Activated CD4-positive, alpha-beta T cell treated with anti-CD3 and anti-CD28 coated beads, Interleukin-2, amount 10 ng/mL, durations not matched to agents 7 days and 5 days (primary cell): ENCODE data around the gene TCF12. TPM values are rescaled to one million over a fixed set of nuclear protein-coding genes. Genes with fewer than 3 reads are reported as not detected.

Experiments used
- CTCF ChIA-PET: fragments of 350-600 bp; sonication (Branson Sonifier 250); formaldehyde crosslinking; loops from one replicate; lab custom pipeline; 2021; ENCODE audit warnings: antibody characterized with exemption; lab: Charles Lee
- POLR2A ChIA-PET: fragments of 350-600 bp; sonication (Branson Sonifier 250); formaldehyde crosslinking; loops from one replicate; lab custom pipeline; 2021; ENCODE audit warnings: antibody characterized with exemption; lab: Charles Lee
- DNase-seq: peaks from one replicate; pipeline ENCODE4 v3.0.0-alpha.2; 2020
- H3K27ac Mint-ChIP-seq: one replicate; pipeline ENCODE4 v1.8.0; 2021; ENCODE audit warnings: mild to moderate bottlenecking, moderate library complexity, mixed read lengths
- H3K27me3 Mint-ChIP-seq: one replicate; pipeline ENCODE4 v1.8.0; 2021; ENCODE audit warnings: mixed read lengths
- H3K36me3 Mint-ChIP-seq: one replicate; pipeline ENCODE4 v1.8.0; 2021; ENCODE audit warnings: low read depth, mixed read lengths
- H3K4me1 Mint-ChIP-seq: one replicate; pipeline ENCODE4 v1.8.0; 2021; ENCODE audit warnings: mixed read lengths
- H3K4me3 Mint-ChIP-seq: one replicate; pipeline ENCODE4 v1.8.0; 2021; ENCODE audit warnings: mild to moderate bottlenecking, moderate library complexity, mixed read lengths
- H3K9me3 Mint-ChIP-seq: one replicate; pipeline ENCODE4 v1.8.0; 2021; ENCODE audit warnings: mixed read lengths
- total RNA-seq, 2 experiments: library from RNA; stranded (reverse); gene quantifications; one replicate each; pipeline ENCODE4 v1.2.3, GENCODE V29; 2021

TCF12 gene
- total RNA-seq, 2 experiments from 2014 or later = 50.9 to 60.8 TPM

DNA sequence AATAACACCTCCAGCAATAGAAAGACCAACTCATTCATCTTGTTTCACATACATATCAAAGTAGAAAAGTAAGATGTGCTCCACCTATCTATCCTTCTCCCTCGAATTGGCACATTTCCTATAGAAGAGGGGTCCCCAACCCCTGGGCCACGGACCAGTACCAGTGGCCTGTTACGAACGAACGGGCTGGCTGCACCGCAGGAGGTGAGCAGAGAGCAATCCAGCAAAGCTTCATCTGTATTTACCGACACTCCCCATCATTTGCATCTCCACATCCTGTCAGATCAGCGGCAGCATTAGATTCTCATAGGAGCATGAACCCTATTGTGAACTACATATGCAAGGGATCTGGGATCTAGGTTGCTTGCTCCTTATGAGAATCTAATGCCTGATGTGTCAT is 362.9 kb downstream of the TCF12 start:
- no peaks in the 10 kb centered on the region for H3K27me3 Mint-ChIP-seq
- ChIA-PET CTCF (no interaction called here), POLR2A (no interaction called here)
- H3K27ac Mint-ChIP-seq = no peak overlapping the region
- peaks cover 28% of the 10 kb centered on the region for H3K36me3 Mint-ChIP-seq
- no peaks in the 10 kb centered on the region for H3K9me3 Mint-ChIP-seq
- peaks cover 10% of the 10 kb centered on the region for H3K4me1 Mint-ChIP-seq
- no peak overlapping the region for H3K4me3 Mint-ChIP-seq
- DNase-seq = no peak

DNA sequence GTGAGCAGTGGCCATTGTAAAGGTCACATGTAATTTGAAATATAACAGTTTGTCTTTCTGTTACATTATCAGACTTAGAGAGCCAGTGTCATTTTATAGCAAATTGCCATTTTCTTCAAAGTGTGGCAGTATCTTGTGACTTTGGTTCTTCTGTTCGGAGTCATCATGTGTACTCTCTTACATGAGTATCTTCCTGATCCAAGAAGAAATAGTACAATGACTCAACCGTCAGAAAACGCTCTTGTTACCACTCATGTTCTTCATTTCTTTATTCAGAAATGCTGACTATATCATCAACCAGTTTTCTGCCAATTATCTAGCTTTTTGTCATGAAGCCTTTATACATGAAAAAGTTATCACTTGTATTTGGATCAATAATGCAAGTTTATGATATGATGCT is 364.2 kb downstream of the TCF12 start:
- POLR2A ChIA-PET = no interaction called here
- H3K27ac Mint-ChIP-seq = no peak overlapping the region
- CTCF ChIA-PET = no interaction called here
- no peaks in the 10 kb centered on the region for H3K27me3 Mint-ChIP-seq
- no peak for DNase-seq
- H3K9me3 Mint-ChIP-seq = no peaks in the 10 kb centered on the region
- no peak overlapping the region for H3K4me3 Mint-ChIP-seq
- peaks cover 30% of the 10 kb centered on the region for H3K36me3 Mint-ChIP-seq
- H3K4me1 Mint-ChIP-seq = peaks cover 10% of the 10 kb centered on the region

DNA sequence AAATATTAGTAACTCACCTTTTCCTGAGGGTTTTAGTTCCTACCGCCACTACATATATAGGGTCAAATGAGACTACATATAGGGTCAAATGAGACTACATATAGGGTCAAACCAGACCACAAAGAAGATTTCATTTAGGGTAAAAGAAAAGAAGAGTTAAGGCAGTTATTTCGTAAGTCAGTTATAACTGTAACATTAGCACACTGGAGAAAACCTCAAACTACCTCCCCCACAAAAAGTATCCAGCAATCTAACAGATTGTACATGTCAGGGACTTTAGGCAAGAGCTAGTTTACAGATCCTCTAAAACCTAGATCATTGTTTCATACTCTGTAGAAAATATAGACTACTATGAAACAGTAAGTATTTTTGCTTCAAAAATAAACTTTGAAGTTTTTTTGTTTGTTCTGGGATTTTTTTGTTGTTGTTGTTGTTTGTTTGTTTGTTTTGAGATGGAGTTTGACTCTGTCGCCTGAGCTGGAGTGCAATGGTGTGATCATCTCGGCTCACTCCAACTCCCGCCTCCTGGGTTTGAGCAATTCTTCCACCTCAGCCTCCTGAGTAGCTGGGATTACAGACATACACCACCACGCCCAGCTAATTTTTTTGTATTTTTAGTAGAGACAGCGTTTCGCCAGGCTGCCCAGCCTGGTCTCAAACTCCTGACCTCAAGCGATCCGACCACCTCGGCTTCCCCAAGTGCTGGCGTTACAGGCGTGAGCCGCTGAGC is 365.5 kb downstream of the TCF12 start:
- CTCF ChIA-PET = no interaction called here
- Mint-ChIP-seq H3K4me1 (peaks cover 10% of the 10 kb centered on the region), H3K36me3 (peaks cover 36% of the 10 kb centered on the region), H3K4me3 (no peak overlapping the region), H3K9me3 (no peaks in the 10 kb centered on the region), H3K27me3 (no peaks in the 10 kb centered on the region), H3K27ac (peak overlapping the region; percentile 7)
- no peak for DNase-seq
- POLR2A ChIA-PET = interaction anchor here (0.6 kb wide), 1 partner anchor 134 kb away, joined by 3 read pairs; no protein-coding TSS in a partner anchor

GRCh38 chr15:57284535-57284934 is 366.1 kb downstream of the TCF12 start:
- H3K27me3 Mint-ChIP-seq = no peaks in the 10 kb centered on the region
- H3K4me3 Mint-ChIP-seq = no peak overlapping the region
- peaks cover 41% of the 10 kb centered on the region for H3K36me3 Mint-ChIP-seq
- ChIA-PET POLR2A (interaction anchor here (0.6 kb wide), 1 partner anchor 134 kb away, joined by 3 read pairs; no protein-coding TSS in a partner anchor), CTCF (no interaction called here)
- H3K9me3 Mint-ChIP-seq = no peaks in the 10 kb centered on the region
- H3K27ac Mint-ChIP-seq = peak overlapping the region; percentile 7
- peaks cover 10% of the 10 kb centered on the region for H3K4me1 Mint-ChIP-seq
- no peak for DNase-seq

- DNase-seq = no peak
- CTCF ChIA-PET = no interaction called here
- Mint-ChIP-seq H3K36me3 (peaks cover 46% of the 10 kb centered on the region), H3K4me3 (no peak overlapping the region), H3K27me3 (no peaks in the 10 kb centered on the region), H3K4me1 (peaks cover 10% of the 10 kb centered on the region), H3K27ac (peak overlapping the region; percentile 39), H3K9me3 (no peaks in the 10 kb centered on the region)
- POLR2A ChIA-PET = no interaction called here
Observed at GRCh38 chr15:57285386-57285785, 366.9 kb downstream of the TCF12 start.

DNA sequence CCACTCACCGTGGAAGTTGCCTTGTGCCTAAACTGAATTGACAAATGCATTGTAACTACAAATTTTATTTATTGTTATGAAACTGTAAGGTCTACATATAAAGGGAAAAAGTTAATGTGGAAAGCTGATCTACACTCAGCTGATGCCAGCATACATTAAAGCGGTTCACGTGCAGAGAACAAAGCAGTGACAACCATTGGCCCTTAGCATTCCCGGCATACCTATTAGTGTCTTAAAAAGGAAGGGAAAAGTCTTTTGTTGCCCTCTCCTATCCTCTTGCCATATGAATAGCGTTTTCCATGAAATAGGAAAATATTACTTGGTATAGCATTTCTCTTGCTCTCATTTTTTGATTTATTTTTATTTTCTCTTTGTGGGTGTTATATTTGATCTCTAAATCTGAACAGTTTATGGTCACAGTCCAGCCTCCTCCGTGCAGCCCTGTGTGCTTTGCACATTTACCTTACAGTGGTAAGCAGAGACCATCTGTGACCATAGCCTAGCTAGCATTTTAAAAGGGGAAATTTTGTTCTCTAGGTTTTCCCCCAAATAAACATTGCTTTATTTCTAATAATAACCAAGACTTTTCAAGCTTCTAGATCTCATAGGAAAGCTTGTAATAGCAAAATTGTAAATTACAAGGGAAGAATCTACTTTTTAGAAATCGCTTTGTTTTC is 368.1 kb downstream of the TCF12 start:
- Mint-ChIP-seq H3K27me3 (no peaks in the 10 kb centered on the region), H3K27ac (no peak overlapping the region), H3K36me3 (peaks cover 47% of the 10 kb centered on the region), H3K4me1 (peaks cover 10% of the 10 kb centered on the region), H3K4me3 (no peak overlapping the region), H3K9me3 (peaks cover under 1% of the 10 kb centered on the region)
- CTCF ChIA-PET = interaction anchor here (1.9 kb wide), 1 partner anchor 9 kb away, joined by 5 read pairs; no protein-coding TSS in a partner anchor
- no peak for DNase-seq
- POLR2A ChIA-PET = interaction anchor here (0.6 kb wide), 1 partner anchor 44 kb away, joined by 3 read pairs; no protein-coding TSS in a partner anchor

DNA sequence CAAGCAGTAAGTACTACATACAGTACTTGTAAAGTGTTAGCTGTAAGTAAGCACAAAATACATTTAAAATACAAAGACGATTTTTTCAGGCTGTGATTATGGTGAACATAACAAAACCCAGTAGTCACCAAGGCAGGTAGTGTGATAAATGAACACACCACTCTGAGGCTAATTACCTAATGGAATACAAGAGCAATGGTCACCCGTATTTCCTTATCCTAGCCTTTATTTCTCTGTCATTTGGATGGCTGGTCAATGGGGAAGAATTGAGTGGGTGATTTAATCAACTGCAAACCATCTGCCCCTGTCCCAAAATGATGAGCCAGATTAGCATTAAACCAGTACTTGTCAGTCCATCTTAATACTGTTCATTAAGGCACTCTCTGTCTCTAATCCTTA is 368.7 kb downstream of the TCF12 start:
- peaks cover 48% of the 10 kb centered on the region for H3K36me3 Mint-ChIP-seq
- no peak overlapping the region for H3K27ac Mint-ChIP-seq
- H3K4me3 Mint-ChIP-seq = no peak overlapping the region
- no peak for DNase-seq
- ChIA-PET POLR2A (interaction anchor here (0.6 kb wide), 1 partner anchor 45 kb away, joined by 3 read pairs; no protein-coding TSS in a partner anchor), CTCF (interaction anchor here (1.9 kb wide), 1 partner anchor 9 kb away, joined by 5 read pairs; no protein-coding TSS in a partner anchor)
- H3K9me3 Mint-ChIP-seq = peaks cover 3% of the 10 kb centered on the region
- no peaks in the 10 kb centered on the region for H3K27me3 Mint-ChIP-seq
- peaks cover 10% of the 10 kb centered on the region for H3K4me1 Mint-ChIP-seq

GRCh38 chr15:57288926-57289580 is 370.6 kb downstream of the TCF12 start:
- peaks cover 39% of the 10 kb centered on the region for H3K36me3 Mint-ChIP-seq
- DNase-seq = no peak
- H3K4me3 Mint-ChIP-seq = no peak overlapping the region
- no peak overlapping the region for H3K27ac Mint-ChIP-seq
- H3K9me3 Mint-ChIP-seq = peaks cover 3% of the 10 kb centered on the region
- peaks cover 7% of the 10 kb centered on the region for H3K4me1 Mint-ChIP-seq
- H3K27me3 Mint-ChIP-seq = no peaks in the 10 kb centered on the region
- ChIA-PET CTCF (interaction anchor here (1.3 to 1.4 kb wide), 2 partner anchors 10 to 13 kb away, joined by 3 read pairs; no protein-coding TSS in a partner anchor), POLR2A (no interaction called here)

GRCh38 chr15:57290187-57290586 is 371.7 kb downstream of the TCF12 start:
- no peaks in the 10 kb centered on the region for H3K4me1 Mint-ChIP-seq
- peaks cover 34% of the 10 kb centered on the region for H3K36me3 Mint-ChIP-seq
- DNase-seq = no peak
- H3K27me3 Mint-ChIP-seq = no peaks in the 10 kb centered on the region
- no peak overlapping the region for H3K27ac Mint-ChIP-seq
- ChIA-PET CTCF (interaction anchor here (0.7 to 1.4 kb wide), 5 partner anchors 12 to 404 kb away, joined by 3 to 4 read pairs (median 3); no protein-coding TSS in a partner anchor), POLR2A (no interaction called here)
- H3K9me3 Mint-ChIP-seq = peaks cover 3% of the 10 kb centered on the region
- no peak overlapping the region for H3K4me3 Mint-ChIP-seq

GRCh38 chr15:57290826-57291225 is 372.4 kb downstream of the TCF12 start:
- H3K27ac Mint-ChIP-seq = no peak overlapping the region
- H3K27me3 Mint-ChIP-seq = no peaks in the 10 kb centered on the region
- peaks cover 3% of the 10 kb centered on the region for H3K9me3 Mint-ChIP-seq
- ChIA-PET POLR2A (no interaction called here), CTCF (no interaction called here)
- H3K4me3 Mint-ChIP-seq = no peak overlapping the region
- no peak for DNase-seq
- H3K4me1 Mint-ChIP-seq = no peaks in the 10 kb centered on the region
- peaks cover 31% of the 10 kb centered on the region for H3K36me3 Mint-ChIP-seq

DNA sequence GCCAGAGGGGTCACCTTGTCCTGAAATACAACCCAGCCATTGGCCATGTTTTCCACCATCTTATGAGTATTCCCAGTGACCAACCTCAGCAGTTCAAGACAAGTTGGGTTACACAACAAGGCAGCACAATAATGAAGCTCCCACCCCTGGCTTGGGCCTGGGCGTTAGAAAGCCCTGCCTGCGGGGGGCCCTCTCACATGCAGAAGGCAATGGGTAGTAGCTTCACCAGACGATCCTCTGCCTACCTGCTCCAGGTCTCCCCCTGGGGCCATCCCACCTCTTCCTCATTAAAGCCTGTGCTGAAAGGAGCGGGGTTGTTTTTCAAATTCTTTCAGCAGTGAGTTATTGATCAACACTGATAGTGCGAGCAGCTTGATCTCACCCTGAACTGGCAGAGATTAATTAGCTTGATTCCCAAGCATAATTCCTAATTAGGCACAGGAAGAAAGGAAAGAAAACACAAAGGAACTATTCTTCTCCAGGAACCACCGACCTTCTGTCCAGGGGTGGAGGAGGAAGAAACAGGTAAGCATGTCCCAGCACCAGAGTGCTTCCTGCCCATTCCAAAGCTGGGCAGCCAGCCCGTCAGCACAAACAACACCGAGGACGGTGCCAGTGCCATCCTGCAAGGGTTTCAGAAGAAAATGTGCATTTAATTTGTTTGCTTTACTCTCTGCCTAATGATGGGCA is 378.2 kb downstream of the TCF12 start:
- Mint-ChIP-seq H3K27ac (no peak overlapping the region), H3K27me3 (no peaks in the 10 kb centered on the region), H3K4me1 (peaks cover 7% of the 10 kb centered on the region), H3K4me3 (no peak overlapping the region), H3K9me3 (peaks cover 3% of the 10 kb centered on the region), H3K36me3 (peaks cover 7% of the 10 kb centered on the region)
- no peak for DNase-seq
- ChIA-PET CTCF (interaction anchor here (1.9 kb wide), 1 partner anchor 9 kb away, joined by 10 read pairs; no protein-coding TSS in a partner anchor), POLR2A (no interaction called here)

GRCh38 chr15:57297163-57297593 is 378.7 kb downstream of the TCF12 start:
- no peaks in the 10 kb centered on the region for H3K9me3 Mint-ChIP-seq
- ChIA-PET POLR2A (no interaction called here), CTCF (interaction anchor here (1.9 kb wide), 1 partner anchor 8 kb away, joined by 10 read pairs; no protein-coding TSS in a partner anchor)
- H3K36me3 Mint-ChIP-seq = peaks cover 5% of the 10 kb centered on the region
- peaks cover 7% of the 10 kb centered on the region for H3K4me1 Mint-ChIP-seq
- no peaks in the 10 kb centered on the region for H3K27me3 Mint-ChIP-seq
- no peak for DNase-seq
- no peak overlapping the region for H3K27ac Mint-ChIP-seq
- no peak overlapping the region for H3K4me3 Mint-ChIP-seq
